GM12878 (cell line): ENCODE data around the gene GJB4. TPM values are rescaled to one million over a fixed set of nuclear protein-coding genes. Genes with fewer than 3 reads are reported as not detected.

ENCODE experiments used
- ATAC-seq: fragments of 200-7000 bp; cut with Tn5 transposase; 3 replicates; pipeline ENCODE4 v1.9.1; 2020; ENCODE audit warnings: mild to moderate bottlenecking, moderate library complexity
- BruUV-seq: library from RNA; stranded (reverse); fragments of 400-500 nt; replicated peaks from 2 replicates; lab custom pipeline; 2021; lab: Mats Ljungman, UMichigan
- CTCF ChIA-PET: fragments of 300-600 bp; sonication (Branson Sonifier 250); formaldehyde crosslinking; extraction: SDS; loops from one replicate; lab custom pipeline; 2021; ENCODE audit warnings: inconsistent platforms; lab: Yijun Ruan, JAX
- POLR2A ChIA-PET: fragments of 350-600 bp; formaldehyde crosslinking; extraction: SDS; loops from one replicate; lab custom pipeline; 2021; ENCODE audit warnings: inconsistent platforms; lab: Charles Lee
- RAD21 ChIA-PET: fragments of 300-600 bp; sonication (Branson Sonifier 250); formaldehyde crosslinking; loops from one replicate; lab custom pipeline; 2023; ENCODE audit warnings: antibody characterized with exemption; ENCODE audit not compliant: unreplicated experiment; lab: Charles Lee
- SMC1A ChIA-PET: fragments of 300-600 bp; sonication (Branson Sonifier 250); formaldehyde crosslinking; loops from one replicate; lab custom pipeline; 2023; ENCODE audit not compliant: unreplicated experiment, uncharacterized antibody; lab: Charles Lee
- DNase-seq: peaks from one replicate; pipeline ENCODE4 v3.0.0-alpha.2; 2011; ENCODE audit warnings: low read depth, low spot score
- FAIRE-seq: peaks from 3 replicates; lab custom pipeline; 2011; peaks lifted over from hg19 to GRCh38; lab: Jason Lieb, UNC
- H2AFZ ChIP-seq: 2 replicates; pipeline ENCODE4 v1.6.0; 2011; ENCODE audit warnings: low read depth, low read length, control low read depth; ENCODE audit not compliant: control insufficient read depth
- H3K27ac ChIP-seq: 2 replicates; pipeline ENCODE4 v1.5.1; 2011; ENCODE audit warnings: control low read depth; ENCODE audit not compliant: control insufficient read depth, insufficient read depth
- H3K27me3 ChIP-seq, 2 experiments: replicated peaks in 1 of 2; 2 replicates each; pipeline versions ENCODE4 v1.6.0 to v1.6.1; 2011; ENCODE audit warnings: low read length in 1 of 2; ENCODE audit not compliant: control insufficient read depth in 2 of 2, insufficient read depth in 2 of 2
- H3K36me3 ChIP-seq, 2 experiments: 2 replicates each; pipeline ENCODE4 v1.5.1; 2011; ENCODE audit warnings: low read length in 1 of 2; ENCODE audit not compliant: control insufficient read depth in 2 of 2, insufficient read depth in 2 of 2
- H3K4me1 ChIP-seq: 2 replicates; pipeline ENCODE4 v1.6.1; 2011; ENCODE audit warnings: mild to moderate bottlenecking, low read length, moderate library complexity, mixed read lengths; ENCODE audit not compliant: control insufficient read depth, insufficient read depth
- H3K4me2 ChIP-seq: 2 replicates; pipeline ENCODE4 v1.6.0; 2011; ENCODE audit warnings: control low read depth; ENCODE audit not compliant: control insufficient read depth, insufficient read depth
- H3K4me3 ChIP-seq: fragments of 200-600 bp; sonication (generic); 2 replicates; pipeline ENCODE4 v1.5.1; 2016
- H3K79me2 ChIP-seq: 2 replicates; pipeline ENCODE4 v1.6.0; 2011; ENCODE audit warnings: low read length; ENCODE audit not compliant: control insufficient read depth, insufficient read depth
- H3K9ac ChIP-seq: 2 replicates; pipeline ENCODE4 v1.8.0; 2011; ENCODE audit warnings: low read length, control low read depth, mixed read lengths; ENCODE audit not compliant: control insufficient read depth, insufficient read depth
- H3K9me3 ChIP-seq: replicated peaks from 3 replicates; pipeline ENCODE4 v1.5.1; 2011; ENCODE audit warnings: mild to moderate bottlenecking, low read length; ENCODE audit not compliant: control insufficient read depth, insufficient read depth
- H4K20me1 ChIP-seq: 2 replicates; pipeline ENCODE4 v1.6.0; 2011; ENCODE audit not compliant: control insufficient read depth, insufficient read depth
- CBX5 ChIP-seq: sonication (generic); IDR thresholded peaks from 2 replicates; pipeline ENCODE4 v1.6.1; 2016; ENCODE audit warnings: low read depth, moderate library complexity, mild to moderate bottlenecking, inconsistent platforms
- DPF2 ChIP-seq: fragments of 450-650 bp; IDR thresholded peaks from 2 replicates; pipeline ENCODE4 v1.6.1; 2017; ENCODE audit warnings: mild to moderate bottlenecking
- FOXK2 ChIP-seq: fragments of 450-650 bp; IDR thresholded peaks from 2 replicates; pipeline ENCODE4 v1.6.1; 2017; ENCODE audit warnings: mild to moderate bottlenecking, moderate library complexity
- KAT2A ChIP-seq: conservative IDR thresholded peaks from 2 replicates; pipeline ENCODE4 v1.6.1; 2011; ENCODE audit warnings: low read depth, low read length; ENCODE audit not compliant: control insufficient read depth
- KLF5 ChIP-seq: fragments of 450-650 bp; IDR thresholded peaks from 2 replicates; pipeline ENCODE4 v1.6.1; 2014; ENCODE audit warnings: mild to moderate bottlenecking; ENCODE audit not compliant: partially characterized antibody
- MXI1 ChIP-seq: fragments of 150-350 bp; IDR thresholded peaks from 2 replicates; pipeline ENCODE4 v1.6.1; 2011; ENCODE audit warnings: low read depth, mild to moderate bottlenecking, inconsistent platforms, low read length, improper control_type of control experiment
- PKNOX1 ChIP-seq: fragments of 450-650 bp; IDR thresholded peaks from 2 replicates; pipeline ENCODE4 v1.6.1; 2016; ENCODE audit warnings: mild to moderate bottlenecking
- TCF7 ChIP-seq: IDR thresholded peaks from 2 replicates; pipeline ENCODE4 v1.6.1; 2014; ENCODE audit warnings: antibody characterized with exemption, borderline replicate concordance
- ZBED1 ChIP-seq: IDR thresholded peaks from 2 replicates; pipeline ENCODE4 v1.6.1; 2016; ENCODE audit warnings: borderline replicate concordance
- ZNF592 ChIP-seq: fragments of 450-650 bp; IDR thresholded peaks from 2 replicates; pipeline ENCODE4 v1.6.1; 2017; ENCODE audit warnings: mild to moderate bottlenecking, moderate library complexity
- ZZZ3 ChIP-seq: IDR thresholded peaks from 2 replicates; pipeline ENCODE4 v1.6.1; 2011; ENCODE audit warnings: low read depth; ENCODE audit not compliant: control insufficient read depth, insufficient read length
- WGBS: methylation state at CpG from one replicate; pipeline ENCODE4 v1.1.6; 2016; ENCODE audit warnings: low lambda C conversion rate; ENCODE audit not compliant: insufficient replicate concordance, insufficient coverage; ENCODE audit errors: missing lambda C conversion rate; 5-methylcytosine and 5-hydroxymethylcytosine counted together
- in situ Hi-C: fragments of 300-500 bp; cut with MboI; formaldehyde crosslinking; loops from 9 replicates; pipeline ENCODE4 v1.14.3; 2018; ENCODE audit warnings: mixed read lengths
- intact Hi-C: fragments of 100-400 bp; cut with micrococcal nuclease; formaldehyde crosslinking; loops from one replicate; pipeline ENCODE4 v1.14.2; 2022; ENCODE audit not compliant: unreplicated experiment
- polyA plus RNA-seq, 11 experiments: library from polyadenylated mRNA; depleted of rRNA in 4 of 11; unstranded in 6 of 11; stranded (reverse) in 5 of 11; fragments of >200 nt; fragmentation: Nextera tagmentation in 4 of 11; fragmentation: Illumina TruSeq in 1 of 11; extraction: Ambion mirVana in 4 of 11; extraction: Trizol in 1 of 11; gene quantifications; 1 replicate in 1 of 11; 2 replicates in 10 of 11; pipeline versions ENCODE4 v1.2.1 to v1.2.3, GENCODE V29; 2011 to 2016; ENCODE audit warnings: inconsistent platforms in 2 of 11, missing spikeins in 2 of 11, low read depth in 1 of 11
- total RNA-seq, 4 experiments: library from RNA; depleted of rRNA in 3 of 4; stranded (reverse); fragments of >200 nt in 3 of 4; fragmentation: Illumina TruSeq in 1 of 4; extraction: Trizol in 1 of 4; gene quantifications; 2 replicates each; pipeline versions ENCODE4 v1.2.1 to v1.2.3, GENCODE V29; 2013 to 2021

GJB4 gene
- total and polyA plus RNA-seq, 10 of the 15 experiments (the other 5 are each of a cell fraction or from before 2014, with no cell fraction given), result not detected

- no peaks in the 10 kb centered on the region for H3K4me1 ChIP-seq
- CTCF ChIA-PET, result interaction anchor here (1.0 to 2.8 kb wide), 2 partner anchors 69 to 437 kb away, joined by 3 to 27 read pairs; no protein-coding TSS in a partner anchor
- in situ Hi-C loops, result loop anchor here (5.0 kb wide), 1 partner anchor 68 kb away; no protein-coding TSS in a partner anchor
- no peak overlapping the region for H2AFZ ChIP-seq
- no peak for TF ChIP-seq FOXK2
- TF ChIP-seq, all 136 proteins: peak for 0
- Histone ChIP-seq H3K27me3 (peaks cover 2 to 6% of the 10 kb centered on the region in 2 experiments; a peak in 2 of 4 replicates), H3K4me3 (no peak overlapping the region), H3K27ac (no peak overlapping the region), H3K9me3 (no peaks in the 10 kb centered on the region), H4K20me1 (no peaks in the 10 kb centered on the region), H3K79me2 (no peaks in the 10 kb centered on the region), H3K36me3 (no peaks in the 10 kb centered on the region), H3K9ac (no peak overlapping the region), H3K4me2 (no peak overlapping the region)
- no TSS peak for BruUV-seq
- ATAC-seq, result no peak
- POLR2A ChIA-PET, result no interaction called here
- FAIRE-seq, result no peak
- RAD21 ChIA-PET, result interaction anchor here (1.1 to 1.2 kb wide), 2 partner anchors 11 to 68 kb away, joined by 3 to 5 read pairs; no protein-coding TSS in a partner anchor
- DNase-seq, result no peak
- intact Hi-C loops, result no loop called here
- SMC1A ChIA-PET, result interaction anchor here (1.0 kb wide), 1 partner anchor 68 kb away, joined by 3 read pairs; no protein-coding TSS in a partner anchor
- 47% methylated on average over 28 of the region's 28 CpGs for WGBS
These were observed 25.2 kb downstream of the GJB4 start for GRCh38 chr1:34784751-34785221.

GRCh38 chr1:34785231-34785874 is 25.8 kb downstream of the GJB4 start:
- DNase-seq (no peak), ATAC-seq (no peak), FAIRE-seq (no peak)
- no TSS peak for BruUV-seq
- SMC1A ChIA-PET, result interaction anchor here (1.0 kb wide), 1 partner anchor 67 kb away, joined by 3 read pairs; no protein-coding TSS in a partner anchor
- no peaks in the 10 kb centered on the region for H3K4me1 ChIP-seq
- no peak overlapping the region for H2AFZ ChIP-seq
- RAD21 ChIA-PET, result interaction anchor here (1.1 to 1.2 kb wide), 2 partner anchors 11 to 67 kb away, joined by 3 to 5 read pairs; no protein-coding TSS in a partner anchor
- no peak overlapping the region for H3K4me2 ChIP-seq
- WGBS, result 67% methylated on average over 22 of the region's 22 CpGs
- H3K9me3 ChIP-seq, result no peaks in the 10 kb centered on the region
- no peak overlapping the region for H3K9ac ChIP-seq
- intact Hi-C loops (no loop called here), in situ Hi-C loops (loop anchor here (5.0 kb wide), 1 partner anchor 67 kb away; no protein-coding TSS in a partner anchor)
- CTCF ChIA-PET, result interaction anchor here (0.7 to 3.1 kb wide), 6 partner anchors 42 to 436 kb away, joined by 3 to 27 read pairs (median 8); partner anchors contain the start of gene SMIM12
- H4K20me1 ChIP-seq, result no peaks in the 10 kb centered on the region
- no peaks in the 10 kb centered on the region for H3K36me3 ChIP-seq
- H3K27me3 ChIP-seq, result peaks cover 0 to 4% of the 10 kb centered on the region in 2 experiments; a peak in 1 of 4 replicates
- no peak overlapping the region for H3K4me3 ChIP-seq
- H3K27ac ChIP-seq, result no peak overlapping the region
- no peaks in the 10 kb centered on the region for H3K79me2 ChIP-seq
- POLR2A ChIA-PET, result no interaction called here
- TF ChIP-seq ZZZ3 (no peak), KLF5 (no peak), TCF7 (no peak), CBX5 (no peak), KAT2A (no peak), ZBED1 (no peak), MXI1 (no peak), ZNF592 (no peak), PKNOX1 (no peak), DPF2 (no peak)
